Stomach (tissue), 4 donors: ENCODE results near the gene KCNQ1.

Experiments
- CTCF ChIP-seq, 7 experiments: fragments of 450-650 bp in 4 of 7; fragments of 200-600 bp in 3 of 7; sonication (generic) in 3 of 7; IDR thresholded peaks; one replicate each; pipeline ENCODE4 v1.5.1; 2016 to 2019; ENCODE audit warnings: antibody characterized with exemption in 7 of 7, control low read depth in 2 of 7, mild to moderate bottlenecking in 1 of 7
- EP300 ChIP-seq: sonication (generic); formaldehyde crosslinking; IDR thresholded peaks from one replicate; pipeline ENCODE4 v1.6.1; 2017; ENCODE audit warnings: antibody characterized with exemption
- POLR2A ChIP-seq, 4 donors: fragments of 450-650 bp; IDR thresholded peaks; one replicate each; pipeline ENCODE4 v1.6.1; 2016; ENCODE audit warnings: antibody characterized with exemption in 4 of 4, control low read depth in 2 of 4, mild to moderate bottlenecking in 1 of 4, moderate library complexity in 1 of 4
- POLR2AphosphoS5 ChIP-seq, 3 donors: sonication (generic); formaldehyde crosslinking; IDR thresholded peaks; one replicate each; pipeline ENCODE4 v1.6.1; 2016; ENCODE audit warnings: antibody characterized with exemption in 3 of 3

GRCh38 chr11:2770096-2770751, 325.4 kb downstream of the KCNQ1 start:
- TF ChIP-seq CTCF (IDR thresholded peaks at IDR 0.05): no peak
- TF ChIP-seq POLR2AphosphoS5 (IDR thresholded peaks at IDR 0.05): no peak
- no peak for TF ChIP-seq POLR2A (IDR thresholded peaks at IDR 0.05)
- no peak for TF ChIP-seq EP300
